DOHH2 (cell line): Measurements from ENCODE around the gene CPOX.
"Not testable (repeated sequence)": the region's sequence is repeated elsewhere in the genome, so short reads cannot be mapped to it uniquely, and the experiment has no call there.

Experiments used
- H3F3A ChIP-seq: fragments of 200-600 bp; sonication (generic), shearing (Covaris generic); 2 replicates; pipeline ENCODE4 v1.6.0; 2016; ENCODE audit warnings: antibody characterized with exemption, mild to moderate bottlenecking; ENCODE audit not compliant: control insufficient read depth, insufficient read depth
- H3K27ac ChIP-seq: fragments of 200-600 bp; sonication (generic); 2 replicates; pipeline ENCODE4 v1.5.1; 2014; ENCODE audit warnings: low read depth, mild to moderate bottlenecking, low read length, moderate library complexity
- H3K27me3 ChIP-seq: fragments of 200-600 bp; sonication (generic); 2 replicates; pipeline ENCODE4 v1.6.1; 2014; ENCODE audit warnings: mild to moderate bottlenecking, low read length, mixed read lengths; ENCODE audit not compliant: control insufficient read depth
- H3K36me3 ChIP-seq: fragments of 200-600 bp; sonication (generic); 2 replicates; pipeline ENCODE4 v1.6.1; 2014; ENCODE audit warnings: mild to moderate bottlenecking, low read length, moderate library complexity, mixed read lengths; ENCODE audit not compliant: control insufficient read depth
- H3K4me1 ChIP-seq: fragments of 200-600 bp; sonication (generic); 2 replicates; pipeline ENCODE4 v1.6.1; 2014; ENCODE audit warnings: mild to moderate bottlenecking, low read length, mixed read lengths; ENCODE audit not compliant: control insufficient read depth
- H3K4me2 ChIP-seq: fragments of 200-600 bp; sonication (generic); 2 replicates; pipeline ENCODE4 v1.6.0; 2014; ENCODE audit warnings: mild to moderate bottlenecking, low read length, moderate library complexity
- H3K4me3 ChIP-seq: fragments of 200-600 bp; sonication (generic); 2 replicates; pipeline ENCODE4 v1.5.1; 2014; ENCODE audit warnings: mild to moderate bottlenecking, low read length, mixed read lengths
- H3K79me2 ChIP-seq: fragments of 200-600 bp; sonication (generic); 2 replicates; pipeline ENCODE4 v1.6.1; 2014; ENCODE audit warnings: mild to moderate bottlenecking, low read length, mixed read lengths; ENCODE audit not compliant: control insufficient read depth
- H3K9me2 ChIP-seq: fragments of 200-600 bp; sonication (generic); replicated peaks from 2 replicates; pipeline ENCODE4 v1.6.1; 2014; ENCODE audit warnings: mild to moderate bottlenecking, low read length, mixed read lengths; ENCODE audit not compliant: control insufficient read depth
- H3K9me3 ChIP-seq: fragments of 200-600 bp; sonication (generic); 2 replicates; pipeline ENCODE4 v1.6.1; 2014; ENCODE audit warnings: antibody characterized with exemption, low read length, mixed read lengths; ENCODE audit not compliant: control insufficient read depth, insufficient read depth
- H4K20me1 ChIP-seq: fragments of 200-600 bp; sonication (generic); 2 replicates; pipeline ENCODE4 v1.6.0; 2014; ENCODE audit warnings: low read depth, mild to moderate bottlenecking, antibody characterized with exemption, low read length, moderate library complexity; ENCODE audit not compliant: control insufficient read depth, insufficient read depth
- EZH2phosphoT487 ChIP-seq: fragments of 200-600 bp; sonication (generic); IDR thresholded peaks from 2 replicates; pipeline ENCODE4 v1.6.1; 2017; ENCODE audit warnings: borderline replicate concordance, mild to moderate bottlenecking, antibody characterized with exemption, low read length, moderate library complexity, mixed read lengths
- TF ChIP-seq, protein P1 (sequence below): fragments of 200-600 bp; sonication (generic); IDR thresholded peaks from one replicate; pipeline ENCODE4 v1.5.1; 2014; ENCODE audit warnings: antibody characterized with exemption, mild to moderate bottlenecking, low read depth, low read length; ENCODE audit not compliant: poor library complexity, severe bottlenecking

Gene CPOX

DNA sequence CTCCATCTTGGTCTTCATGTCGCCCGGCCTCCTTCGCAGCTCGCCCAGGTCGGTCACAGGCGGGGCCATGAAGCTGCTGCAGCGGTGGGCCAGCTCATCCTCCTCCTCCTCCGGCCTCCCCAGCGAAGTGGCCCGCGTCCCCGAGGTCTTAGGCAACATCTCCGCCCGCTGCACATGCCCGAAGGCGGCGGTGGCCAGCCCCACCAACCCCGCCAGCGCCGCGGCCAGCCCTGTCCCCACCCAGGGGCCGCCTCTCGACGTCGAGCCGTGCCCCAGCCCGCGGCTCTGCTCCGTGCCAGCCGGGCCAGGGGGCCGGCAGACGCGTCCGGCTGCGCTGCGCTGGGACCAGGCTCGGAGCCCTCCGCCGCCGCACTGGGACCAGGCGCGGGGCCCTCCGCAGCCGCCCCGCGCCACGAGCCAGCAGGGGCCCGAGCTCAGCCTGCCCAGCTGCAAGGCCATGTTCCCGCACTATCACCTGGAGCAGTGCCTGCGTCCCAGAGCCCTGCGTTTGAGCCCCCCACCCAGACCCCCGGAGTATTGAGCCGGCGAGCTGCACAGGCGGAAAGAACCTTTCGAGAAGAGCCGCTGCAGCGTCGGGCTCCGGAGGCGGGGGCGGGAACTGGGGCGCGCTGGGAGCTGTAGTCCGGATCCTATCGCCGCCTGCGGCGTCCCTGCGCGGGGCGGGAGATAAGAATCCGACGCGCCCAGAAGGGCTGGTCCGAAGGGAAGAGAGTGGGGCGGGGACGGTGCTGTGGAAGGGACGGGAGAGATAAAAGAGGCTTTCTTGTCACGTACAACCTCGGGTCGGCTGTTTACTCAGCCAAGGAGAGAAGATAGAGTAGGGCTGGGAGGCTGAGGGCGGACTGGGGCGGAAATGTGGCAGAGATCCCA lies at the start of gene CPOX:
Gene CPOX (minus strand): TSS at position 566 of the 891 bp plus-strand sequence. CDS start 107 bp downstream, at position 459.
- Histone ChIP-seq H3K27me3 (no peaks in the 10 kb centered on the region), H3K4me3 (peak within 1 kb of the TSS; percentile 89), H3K9me2 (no peaks in the 10 kb centered on the region), H3K4me1 (peaks cover 40% of the 10 kb centered on the region), H3K9me3 (no peaks in the 10 kb centered on the region), H4K20me1 (peaks cover 5% of the 10 kb centered on the region; the same call in 1 of the 2 replicates), H3F3A (no peaks in the 10 kb centered on the region; the same call in 1 of the 2 replicates), H3K4me2 (peak within 1 kb of the TSS; percentile 96), H3K27ac (peak within 1 kb of the TSS; percentile 39), H3K36me3 (peaks cover 24% of the 10 kb centered on the region), H3K79me2 (peaks cover 18% of the 10 kb centered on the region)
- TF ChIP-seq, protein P1, sequence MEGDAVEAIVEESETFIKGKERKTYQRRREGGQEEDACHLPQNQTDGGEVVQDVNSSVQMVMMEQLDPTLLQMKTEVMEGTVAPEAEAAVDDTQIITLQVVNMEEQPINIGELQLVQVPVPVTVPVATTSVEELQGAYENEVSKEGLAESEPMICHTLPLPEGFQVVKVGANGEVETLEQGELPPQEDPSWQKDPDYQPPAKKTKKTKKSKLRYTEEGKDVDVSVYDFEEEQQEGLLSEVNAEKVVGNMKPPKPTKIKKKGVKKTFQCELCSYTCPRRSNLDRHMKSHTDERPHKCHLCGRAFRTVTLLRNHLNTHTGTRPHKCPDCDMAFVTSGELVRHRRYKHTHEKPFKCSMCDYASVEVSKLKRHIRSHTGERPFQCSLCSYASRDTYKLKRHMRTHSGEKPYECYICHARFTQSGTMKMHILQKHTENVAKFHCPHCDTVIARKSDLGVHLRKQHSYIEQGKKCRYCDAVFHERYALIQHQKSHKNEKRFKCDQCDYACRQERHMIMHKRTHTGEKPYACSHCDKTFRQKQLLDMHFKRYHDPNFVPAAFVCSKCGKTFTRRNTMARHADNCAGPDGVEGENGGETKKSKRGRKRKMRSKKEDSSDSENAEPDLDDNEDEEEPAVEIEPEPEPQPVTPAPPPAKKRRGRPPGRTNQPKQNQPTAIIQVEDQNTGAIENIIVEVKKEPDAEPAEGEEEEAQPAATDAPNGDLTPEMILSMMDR, result no peak
- TF ChIP-seq EZH2phosphoT487, result no peak

DNA sequence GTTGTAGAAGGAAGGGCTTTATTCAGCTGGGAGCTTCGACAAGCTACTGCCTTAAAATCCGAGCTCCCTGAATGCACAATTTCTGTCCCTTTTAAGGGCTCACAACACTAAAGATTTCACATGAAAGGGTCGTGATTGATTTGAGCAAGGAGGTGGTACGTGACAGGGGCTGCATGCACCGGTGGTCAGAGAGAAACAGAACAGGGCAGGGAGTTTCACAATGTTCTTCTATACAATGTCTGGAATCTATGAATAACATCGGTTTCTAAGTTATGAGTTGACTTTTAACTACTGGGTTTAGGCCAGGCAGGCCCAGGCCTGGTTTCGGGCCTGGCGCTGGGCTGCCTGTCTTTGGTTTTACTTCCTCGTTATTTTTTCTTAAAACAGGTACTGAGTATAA lies 49.4 kb upstream of the CPOX start:
- H3K27me3 ChIP-seq, H3K79me2 ChIP-seq, H3K9me3 ChIP-seq, H3K4me3 ChIP-seq, H3K4me2 ChIP-seq, H3K27ac ChIP-seq, H3K36me3 ChIP-seq, H3K9me2 ChIP-seq, H3K4me1 ChIP-seq, H3F3A ChIP-seq, H4K20me1 ChIP-seq: not testable (repeated sequence)

DNA sequence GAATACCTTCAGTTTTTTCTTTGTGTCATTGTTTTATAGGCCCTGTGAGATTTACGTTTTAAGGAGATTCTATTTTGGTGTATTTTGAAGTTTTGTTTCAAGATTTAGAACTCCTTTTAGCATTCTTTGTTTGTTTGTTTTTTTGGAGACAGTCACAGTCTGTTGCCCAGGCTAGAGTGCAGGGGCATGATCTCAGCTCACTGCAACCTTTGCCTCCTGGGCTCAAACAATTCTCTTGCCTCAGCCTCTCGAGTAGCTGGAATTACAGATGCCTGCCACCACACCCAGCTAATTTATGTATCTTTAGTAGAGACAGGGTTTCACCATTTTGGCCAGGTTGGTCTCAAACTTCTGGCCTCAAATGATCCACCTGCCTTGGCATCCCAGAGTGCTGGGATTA lies 48.3 kb upstream of the CPOX start:
- not testable (repeated sequence) for H3K9me2 ChIP-seq, H3F3A ChIP-seq, H3K9me3 ChIP-seq, H3K79me2 ChIP-seq, H4K20me1 ChIP-seq, H3K36me3 ChIP-seq, H3K27ac ChIP-seq, H3K4me3 ChIP-seq, H3K27me3 ChIP-seq, H3K4me2 ChIP-seq, H3K4me1 ChIP-seq

DNA sequence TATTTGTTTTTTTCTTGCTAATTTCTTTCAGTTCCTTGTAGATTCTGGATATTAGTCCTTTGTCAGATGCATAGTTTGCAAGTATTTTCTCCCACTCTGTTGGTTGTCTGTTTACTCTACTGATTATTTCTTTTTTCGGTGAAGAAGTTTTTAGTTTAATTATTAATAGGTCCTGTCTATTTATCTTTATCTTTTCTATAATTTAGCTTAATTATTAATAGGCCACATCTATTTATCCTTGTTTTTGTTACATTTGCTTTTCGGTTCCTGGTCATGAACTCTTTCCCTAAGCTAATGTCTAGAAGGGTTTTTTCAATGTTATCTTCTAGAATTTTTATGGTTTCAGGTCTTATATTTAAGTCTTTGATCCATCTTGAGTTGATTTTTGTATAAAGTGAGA lies 45.1 kb upstream of the CPOX start:
- H3K9me3 ChIP-seq, H4K20me1 ChIP-seq, H3K9me2 ChIP-seq, H3K27ac ChIP-seq, H3K4me1 ChIP-seq, H3K36me3 ChIP-seq, H3F3A ChIP-seq, H3K79me2 ChIP-seq, H3K4me2 ChIP-seq, H3K4me3 ChIP-seq, H3K27me3 ChIP-seq: not testable (repeated sequence)

DNA sequence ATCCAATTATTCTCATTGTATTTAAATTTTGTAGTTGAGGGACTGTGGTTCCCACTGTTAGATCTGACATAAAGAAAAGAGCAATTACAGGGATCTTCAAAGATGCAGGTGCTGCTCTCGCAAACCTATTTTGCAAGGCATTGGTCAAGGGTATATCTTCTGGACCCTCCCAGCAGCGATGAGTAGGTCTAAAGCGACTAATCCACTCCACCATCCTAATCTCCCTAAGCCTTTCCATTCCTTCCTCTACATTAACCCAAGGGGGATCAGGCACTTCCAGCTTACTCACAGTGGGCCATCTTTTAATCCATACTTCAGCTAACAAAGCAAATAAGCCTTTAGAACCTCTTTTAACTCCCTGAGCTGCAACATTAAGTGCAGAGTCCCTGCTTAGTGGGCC lies 37.0 kb upstream of the CPOX start:
- Histone ChIP-seq H3K9me3 (no peaks in the 10 kb centered on the region), H3F3A (no peaks in the 10 kb centered on the region)

More for the DNA sequence above, 37.0 kb upstream of the CPOX start:
- TF ChIP-seq, protein P1, result no peak
- TF ChIP-seq EZH2phosphoT487, result no peak
- Histone ChIP-seq H3K36me3 (no peaks in the 10 kb centered on the region), H3K4me1 (no peaks in the 10 kb centered on the region), H3K4me3 (no peak overlapping the region), H4K20me1 (no peaks in the 10 kb centered on the region), H3K4me2 (no peak overlapping the region), H3K27me3 (no peaks in the 10 kb centered on the region), H3K79me2 (no peaks in the 10 kb centered on the region), H3K9me2 (no peaks in the 10 kb centered on the region), H3K27ac (no peak overlapping the region)
